GM12875 (cell line): Measurements from ENCODE around the gene GMPR2.
"Not testable (repeated sequence)": the region's sequence is repeated elsewhere in the genome, so short reads cannot be mapped to it uniquely, and the experiment has no call there.

Source experiments
- H3K4me3 ChIP-seq: one replicate; pipeline ENCODE4 v1.5.1; 2011; ENCODE audit warnings: low read depth, low read length, control low read depth
- TF ChIP-seq, protein P1 (sequence below): IDR thresholded peaks from 2 replicates; pipeline ENCODE4 v1.5.1; 2011; ENCODE audit warnings: low read depth, mild to moderate bottlenecking, control low read depth, inconsistent platforms, low read length, moderate library complexity, borderline replicate concordance; ENCODE audit not compliant: insufficient read depth

The GMPR2 gene

DNA sequence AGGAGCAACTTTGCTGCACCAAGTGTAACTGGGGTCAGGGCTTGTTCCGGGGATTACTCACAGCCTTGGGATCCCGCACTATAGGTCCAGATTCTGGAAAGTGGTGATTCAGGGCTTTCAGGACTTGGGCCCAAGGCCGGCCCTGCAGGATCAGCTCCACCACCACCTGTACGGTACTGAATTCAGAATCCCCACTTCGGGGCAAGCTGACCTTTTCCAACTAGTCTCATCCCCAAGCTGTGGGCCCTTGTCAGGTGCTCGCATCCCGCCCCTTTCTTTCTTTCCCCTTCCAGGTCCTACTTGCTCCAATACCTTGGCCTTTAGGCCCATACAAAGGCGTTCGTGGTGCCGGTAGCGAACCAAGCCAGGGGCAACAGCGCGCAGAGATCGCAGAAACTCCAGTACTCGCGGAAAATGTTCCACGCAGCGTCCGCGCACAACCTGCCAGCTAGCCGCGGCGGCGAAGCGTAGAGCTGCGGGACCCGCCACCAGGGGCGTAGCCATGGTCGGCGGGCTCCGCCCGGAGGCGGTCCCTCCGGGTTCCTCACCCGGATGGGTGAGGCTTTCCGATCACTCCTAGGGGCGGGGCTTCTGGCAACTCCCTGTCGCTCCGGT, 9.2 kb downstream of the GMPR2 start:
- TF ChIP-seq, protein P1, sequence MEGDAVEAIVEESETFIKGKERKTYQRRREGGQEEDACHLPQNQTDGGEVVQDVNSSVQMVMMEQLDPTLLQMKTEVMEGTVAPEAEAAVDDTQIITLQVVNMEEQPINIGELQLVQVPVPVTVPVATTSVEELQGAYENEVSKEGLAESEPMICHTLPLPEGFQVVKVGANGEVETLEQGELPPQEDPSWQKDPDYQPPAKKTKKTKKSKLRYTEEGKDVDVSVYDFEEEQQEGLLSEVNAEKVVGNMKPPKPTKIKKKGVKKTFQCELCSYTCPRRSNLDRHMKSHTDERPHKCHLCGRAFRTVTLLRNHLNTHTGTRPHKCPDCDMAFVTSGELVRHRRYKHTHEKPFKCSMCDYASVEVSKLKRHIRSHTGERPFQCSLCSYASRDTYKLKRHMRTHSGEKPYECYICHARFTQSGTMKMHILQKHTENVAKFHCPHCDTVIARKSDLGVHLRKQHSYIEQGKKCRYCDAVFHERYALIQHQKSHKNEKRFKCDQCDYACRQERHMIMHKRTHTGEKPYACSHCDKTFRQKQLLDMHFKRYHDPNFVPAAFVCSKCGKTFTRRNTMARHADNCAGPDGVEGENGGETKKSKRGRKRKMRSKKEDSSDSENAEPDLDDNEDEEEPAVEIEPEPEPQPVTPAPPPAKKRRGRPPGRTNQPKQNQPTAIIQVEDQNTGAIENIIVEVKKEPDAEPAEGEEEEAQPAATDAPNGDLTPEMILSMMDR, result no peak; the same call in none of the 2 replicates

DNA sequence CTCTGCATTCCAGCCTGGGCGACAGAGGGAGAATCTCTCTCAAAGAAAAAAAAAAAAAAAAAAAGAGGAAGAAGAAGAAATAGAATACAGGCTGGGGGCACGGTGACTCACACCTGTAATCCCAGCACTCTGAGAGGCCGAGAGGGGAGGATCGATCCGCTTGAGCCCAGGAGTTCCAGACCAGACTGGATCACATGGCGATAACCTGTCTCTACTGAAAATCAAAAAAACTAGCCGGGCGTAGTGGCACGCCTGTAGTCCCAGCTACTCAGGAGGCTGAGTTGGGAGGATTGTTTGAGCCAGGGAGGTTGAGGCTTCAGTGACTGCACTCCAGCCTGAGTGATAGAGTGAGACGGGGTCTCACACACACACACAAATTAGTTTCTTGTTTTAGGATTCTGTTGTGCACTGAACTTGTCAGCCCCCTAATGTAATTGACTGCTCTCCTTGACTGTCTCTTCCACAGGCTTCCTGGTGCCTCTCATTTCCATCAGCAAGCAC, 10.7 kb downstream of the GMPR2 start:
- TF ChIP-seq, protein P1, result no peak

More for the DNA sequence above, 9.2 kb downstream of the GMPR2 start:
- H3K4me3 ChIP-seq, result peak overlapping the region; percentile 44

DNA sequence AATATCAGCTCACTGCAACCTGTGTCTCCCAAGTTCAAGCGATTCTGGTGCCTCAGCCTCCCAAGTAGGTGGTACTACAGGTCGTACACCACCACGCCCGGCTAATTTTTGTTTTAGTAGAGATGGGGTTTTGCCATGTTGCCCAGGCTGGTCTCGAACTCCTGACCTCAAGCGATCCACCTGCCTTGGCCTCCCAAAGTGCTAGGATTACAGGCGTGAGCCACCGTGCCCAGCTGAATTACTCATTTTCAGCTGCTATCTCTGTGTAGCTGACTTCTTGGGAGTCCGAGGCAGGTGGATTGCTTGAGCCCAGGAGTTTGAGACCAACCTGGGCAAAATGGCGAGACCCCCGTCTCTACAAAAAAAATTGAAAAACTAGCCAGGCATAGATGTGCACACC, 12.6 kb downstream of the GMPR2 start:
- H3K4me3 ChIP-seq, result not testable (repeated sequence)

More for the DNA sequence above, 10.7 kb downstream of the GMPR2 start:
- H3K4me3 ChIP-seq, result peak overlapping the region; percentile 12

DNA sequence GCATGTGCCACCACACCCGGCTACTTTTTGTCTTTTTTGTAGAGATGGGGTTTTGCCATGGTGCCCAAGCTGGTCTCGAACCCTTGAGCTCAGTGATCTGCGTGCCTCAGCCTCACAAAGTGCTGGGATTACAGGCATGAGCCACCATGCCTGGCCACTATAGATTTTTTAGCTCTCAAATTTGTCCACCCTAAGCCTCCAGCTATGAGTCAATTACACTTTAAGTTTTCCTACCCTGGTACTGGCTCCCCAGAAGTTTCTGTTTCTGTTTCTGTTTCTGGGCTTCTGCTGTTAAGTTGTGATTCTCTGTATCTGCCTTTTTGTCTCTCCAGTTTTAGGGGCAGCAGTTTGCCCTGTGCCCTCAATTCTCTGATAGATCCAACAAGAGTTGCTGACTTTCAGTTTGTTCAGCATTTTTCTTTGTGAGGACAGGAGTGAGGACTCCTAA, 14.1 kb downstream of the GMPR2 start:
- TF ChIP-seq, protein P1, result no peak
- no peak overlapping the region for H3K4me3 ChIP-seq

DNA sequence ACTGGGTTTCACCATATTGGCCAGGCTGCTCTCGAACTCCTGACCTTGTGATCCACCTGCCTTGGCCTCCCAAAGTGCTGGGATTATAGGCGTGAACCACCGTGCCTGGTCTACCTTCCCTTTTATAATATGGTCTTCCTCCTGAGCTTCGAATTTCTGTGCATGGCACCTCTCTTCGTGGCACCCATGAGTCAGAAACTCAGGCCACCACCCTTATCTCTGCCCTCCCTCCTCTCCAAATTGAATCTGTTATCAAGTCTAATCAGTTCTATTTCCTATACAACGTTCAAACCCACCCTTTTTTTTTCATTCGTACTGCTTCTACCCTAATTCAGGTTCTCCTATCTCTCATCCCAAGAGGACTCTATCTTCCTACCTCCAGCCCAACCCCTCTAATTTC, 14.7 kb downstream of the GMPR2 start:
- no peak overlapping the region for H3K4me3 ChIP-seq
- TF ChIP-seq, protein P1, result no peak

DNA sequence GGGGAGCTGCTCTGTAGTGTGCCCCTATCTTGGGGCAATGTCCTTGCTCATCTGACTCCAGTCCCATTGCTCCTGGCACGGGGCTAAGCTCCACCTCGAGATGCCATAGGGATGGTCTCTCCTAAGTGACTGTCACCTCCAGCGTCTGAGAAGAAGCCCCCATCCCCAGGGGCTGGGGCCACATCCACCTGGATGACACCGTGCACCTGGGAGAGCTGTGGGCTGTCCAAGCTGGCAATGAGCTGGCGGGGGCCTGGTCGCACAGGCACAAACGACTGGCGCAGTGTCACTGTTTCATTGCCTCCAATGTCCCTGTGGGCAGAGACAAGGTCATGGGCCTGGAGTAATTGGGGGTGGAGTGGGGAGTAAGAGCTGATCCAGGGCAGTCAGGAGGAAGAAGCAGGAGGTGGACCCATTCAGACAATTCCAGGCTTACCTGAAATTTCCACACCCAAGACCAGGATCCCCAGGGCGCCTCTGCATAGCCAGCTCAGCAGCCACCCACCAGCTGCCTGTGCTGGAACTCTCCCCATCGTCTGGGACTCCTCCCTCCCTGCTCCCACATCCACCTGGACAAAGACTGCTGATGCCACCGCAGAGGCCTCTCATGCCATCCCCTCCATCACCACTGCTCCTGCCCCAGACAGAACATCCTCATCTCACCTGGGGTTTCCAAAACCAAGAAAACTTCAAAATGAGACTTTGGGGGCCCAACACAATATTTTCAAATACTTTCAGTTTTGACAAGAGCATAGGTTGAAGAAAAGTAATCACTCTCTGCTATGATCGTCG, 16.7 kb downstream of the GMPR2 start:
- no peak overlapping the region for H3K4me3 ChIP-seq
- TF ChIP-seq, protein P1, result no peak

DNA sequence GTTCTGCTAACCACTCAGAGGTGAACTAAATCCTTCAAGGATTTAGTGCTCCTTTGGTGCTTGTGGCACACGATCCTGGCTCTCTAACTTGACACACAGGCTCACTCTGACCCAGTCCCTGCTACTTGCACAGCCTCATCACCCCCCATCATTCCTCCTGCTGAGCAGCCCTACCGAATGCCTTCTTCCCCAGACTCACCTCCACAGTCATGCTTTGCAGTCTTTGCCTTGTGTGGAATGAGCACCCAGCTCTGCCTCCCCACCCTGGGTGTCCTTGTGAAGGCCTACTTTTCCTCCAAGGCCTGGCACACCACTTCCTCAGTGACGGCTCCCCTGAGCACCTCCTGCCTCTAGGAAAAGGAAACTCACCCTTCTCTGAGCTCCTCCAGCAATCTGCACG, 17.6 kb downstream of the GMPR2 start:
- no peak overlapping the region for H3K4me3 ChIP-seq
- TF ChIP-seq, protein P1, result no peak
